HepG2 (cell line): ENCODE measurements around the gene CA11. TPM values are rescaled to one million over a fixed set of nuclear protein-coding genes. Genes with fewer than 3 reads are reported as not detected.

Experiments
- ATF2 ChIP-seq: sonication (generic); formaldehyde crosslinking; IDR thresholded peaks from 2 replicates; pipeline ENCODE4 v1.4.0; 2020; ENCODE audit warnings: missing genetic modification reagents
- CBX5 ChIP-seq: sonication (generic); formaldehyde crosslinking; IDR thresholded peaks from 2 replicates; pipeline ENCODE4 v1.4.0; 2020; ENCODE audit warnings: missing genetic modification reagents, borderline replicate concordance
- DMTF1 ChIP-seq: sonication (generic); formaldehyde crosslinking; IDR thresholded peaks from 2 replicates; pipeline ENCODE4 v1.4.0; 2020; ENCODE audit warnings: mild to moderate bottlenecking, missing genetic modification reagents
- EEA1 ChIP-seq: sonication (generic); formaldehyde crosslinking; IDR thresholded peaks from 2 replicates; pipeline ENCODE4 v1.5.1; 2020; ENCODE audit warnings: mild to moderate bottlenecking, missing genetic modification reagents, borderline replicate concordance
- GPN1 ChIP-seq: sonication (generic); formaldehyde crosslinking; IDR thresholded peaks from 2 replicates; pipeline ENCODE4 v1.5.1; 2020; ENCODE audit warnings: missing genetic modification reagents, borderline replicate concordance
- KAT7 ChIP-seq: IDR thresholded peaks from 2 replicates; pipeline ENCODE4 v1.6.1; 2018; ENCODE audit warnings: borderline replicate concordance, missing compliant biosample characterization
- RAD21 ChIP-seq: fragments of 450-650 bp; formaldehyde crosslinking; IDR thresholded peaks from 2 replicates; pipeline ENCODE4 v1.5.0; 2020; ENCODE audit warnings: mild to moderate bottlenecking
- RNF2 ChIP-seq: fragments of 450-650 bp; conservative IDR thresholded peaks from 2 replicates; pipeline ENCODE4 v1.6.1; 2016; ENCODE audit warnings: low read depth
- SALL1 ChIP-seq: sonication (generic); formaldehyde crosslinking; IDR thresholded peaks from 2 replicates; pipeline ENCODE4 v1.8.0; 2022; ENCODE audit warnings: mild to moderate bottlenecking, missing genetic modification reagents
- ZNF17 ChIP-seq: sonication (generic); formaldehyde crosslinking; IDR thresholded peaks from 2 replicates; pipeline ENCODE4 v1.5.0; 2020; ENCODE audit warnings: mild to moderate bottlenecking, missing genetic modification reagents
- ZNF367 ChIP-seq: sonication (generic); formaldehyde crosslinking; IDR thresholded peaks from 2 replicates; pipeline ENCODE4 v1.4.0; 2020; ENCODE audit warnings: missing genetic modification reagents, borderline replicate concordance
- ZNF574 ChIP-seq: sonication (generic); formaldehyde crosslinking; IDR thresholded peaks from 2 replicates; pipeline ENCODE4 v1.4.0; 2020; ENCODE audit warnings: missing genetic modification reagents
- ZNF577 ChIP-seq: sonication (generic); formaldehyde crosslinking; IDR thresholded peaks from 2 replicates; pipeline ENCODE4 v1.4.0; 2020; ENCODE audit warnings: mild to moderate bottlenecking, low read depth, missing genetic modification reagents, borderline replicate concordance
- ZNF607 ChIP-seq: sonication (generic); formaldehyde crosslinking; IDR thresholded peaks from 2 replicates; pipeline ENCODE4 v1.5.1; 2020; ENCODE audit warnings: missing genetic modification reagents, mild to moderate bottlenecking, borderline replicate concordance
- ZNF776 ChIP-seq: sonication (generic); formaldehyde crosslinking; IDR thresholded peaks from 2 replicates; pipeline ENCODE4 v1.4.0; 2020; ENCODE audit warnings: mild to moderate bottlenecking, missing genetic modification reagents
- polyA plus RNA-seq, 8 experiments: library from polyadenylated mRNA; depleted of rRNA in 3 of 8; stranded (reverse) in 7 of 8; unstranded in 1 of 8; fragments of >200 nt; fragmentation: Illumina TruSeq in 4 of 8; extraction: Trizol in 4 of 8; gene quantifications; 2 replicates each; pipeline versions ENCODE4 v1.2.1 to v1.2.3, GENCODE V29; 2011 to 2016; ENCODE audit warnings: low read depth in 4 of 8, missing spikeins in 1 of 8, mixed read lengths in 1 of 8; ENCODE audit not compliant: insufficient read depth in 1 of 8
- total RNA-seq, 5 experiments: library from RNA; depleted of rRNA; stranded (reverse); fragments of >200 nt; fragmentation: Illumina TruSeq; extraction: Trizol; gene quantifications; 2 replicates each; pipeline ENCODE4 v1.2.3, GENCODE V29; 2016; ENCODE audit warnings: low read depth in 1 of 5
- TF ChIP-seq, protein P1 (sequence below): sonication (generic); formaldehyde crosslinking; IDR thresholded peaks from 2 replicates; pipeline ENCODE4 v1.5.0; 2020; ENCODE audit warnings: missing genetic modification reagents
- TF ChIP-seq, protein P2 (sequence below): sonication (generic); formaldehyde crosslinking; IDR thresholded peaks from 2 replicates; pipeline ENCODE4 v1.8.1; 2022; ENCODE audit warnings: low read depth, mild to moderate bottlenecking, missing genetic modification reagents

CA11 gene
- total and polyA plus RNA-seq, 2 of the 13 experiments (the other 11 are each of a cell fraction or from before 2014, with no cell fraction given) = 0.41 to 0.58 TPM

DNA sequence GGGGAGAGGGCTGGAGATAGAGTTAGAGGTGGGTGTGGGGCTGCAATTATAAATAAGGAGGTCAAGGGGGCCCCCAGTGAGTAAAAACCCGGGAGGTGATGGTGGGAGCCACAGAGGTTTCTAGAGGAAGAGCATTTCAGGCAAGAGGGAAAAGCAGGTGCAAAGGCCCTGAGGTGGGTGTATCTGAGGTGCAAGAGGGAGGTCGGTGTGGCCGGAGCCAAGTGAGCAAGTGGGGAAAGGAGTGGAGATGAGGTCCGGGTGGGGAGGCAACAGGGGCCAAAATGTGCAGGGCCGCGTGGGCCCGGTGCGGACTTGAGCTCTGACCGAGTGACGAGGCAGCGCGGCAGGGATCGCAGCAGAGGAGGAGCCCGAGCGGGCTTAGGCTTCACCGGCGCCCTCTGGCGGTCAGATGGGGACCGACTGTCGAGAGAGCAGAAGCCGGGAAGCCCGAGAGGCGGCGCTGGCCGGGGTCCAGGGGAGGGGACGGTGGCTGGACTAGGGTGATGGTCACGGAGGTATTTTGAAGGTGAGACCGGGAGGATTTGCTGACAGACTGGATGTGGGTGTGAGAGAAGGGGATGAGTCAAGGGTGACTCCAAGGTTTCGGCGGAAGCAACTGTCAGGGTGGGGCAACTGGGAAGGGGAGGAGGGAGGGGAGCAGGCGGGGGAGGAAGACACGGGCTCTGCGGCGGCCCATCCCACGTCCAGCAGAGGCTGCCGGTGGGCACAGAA lies 57.2 kb downstream of the CA11 start (continued):
- TF ChIP-seq ZNF607 (CRISPR knock-in tag) (0 out of 2 replicates have a peak, but pooled peaks have one; percentile 34), RAD21 (peak; percentile 83), ZNF574 (CRISPR knock-in tag) (peak; percentile 46; the same call in 1 of the 2 replicates), SALL1 (CRISPR knock-in tag) (peak; percentile 58; the same call in 1 of the 2 replicates), ZNF577 (no peak), GPN1 (CRISPR knock-in tag) (no peak), RNF2 (no peak), EEA1 (CRISPR knock-in tag) (no peak), ZNF17 (CRISPR knock-in tag) (no peak), ATF2 (0 out of 2 replicates have a peak, but pooled peaks have one; percentile 31), ZNF776 (no peak), ZNF367 (no peak), CBX5 (CRISPR knock-in tag) (no peak), KAT7 (CRISPR knock-in tag) (no peak), DMTF1 (CRISPR knock-in tag) (no peak)
- TF ChIP-seq, protein P1, sequence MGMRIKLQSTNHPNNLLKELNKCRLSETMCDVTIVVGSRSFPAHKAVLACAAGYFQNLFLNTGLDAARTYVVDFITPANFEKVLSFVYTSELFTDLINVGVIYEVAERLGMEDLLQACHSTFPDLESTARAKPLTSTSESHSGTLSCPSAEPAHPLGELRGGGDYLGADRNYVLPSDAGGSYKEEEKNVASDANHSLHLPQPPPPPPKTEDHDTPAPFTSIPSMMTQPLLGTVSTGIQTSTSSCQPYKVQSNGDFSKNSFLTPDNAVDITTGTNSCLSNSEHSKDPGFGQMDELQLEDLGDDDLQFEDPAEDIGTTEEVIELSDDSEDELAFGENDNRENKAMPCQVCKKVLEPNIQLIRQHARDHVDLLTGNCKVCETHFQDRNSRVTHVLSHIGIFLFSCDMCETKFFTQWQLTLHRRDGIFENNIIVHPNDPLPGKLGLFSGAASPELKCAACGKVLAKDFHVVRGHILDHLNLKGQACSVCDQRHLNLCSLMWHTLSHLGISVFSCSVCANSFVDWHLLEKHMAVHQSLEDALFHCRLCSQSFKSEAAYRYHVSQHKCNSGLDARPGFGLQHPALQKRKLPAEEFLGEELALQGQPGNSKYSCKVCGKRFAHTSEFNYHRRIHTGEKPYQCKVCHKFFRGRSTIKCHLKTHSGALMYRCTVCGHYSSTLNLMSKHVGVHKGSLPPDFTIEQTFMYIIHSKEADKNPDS = no peak
- TF ChIP-seq, protein P2, sequence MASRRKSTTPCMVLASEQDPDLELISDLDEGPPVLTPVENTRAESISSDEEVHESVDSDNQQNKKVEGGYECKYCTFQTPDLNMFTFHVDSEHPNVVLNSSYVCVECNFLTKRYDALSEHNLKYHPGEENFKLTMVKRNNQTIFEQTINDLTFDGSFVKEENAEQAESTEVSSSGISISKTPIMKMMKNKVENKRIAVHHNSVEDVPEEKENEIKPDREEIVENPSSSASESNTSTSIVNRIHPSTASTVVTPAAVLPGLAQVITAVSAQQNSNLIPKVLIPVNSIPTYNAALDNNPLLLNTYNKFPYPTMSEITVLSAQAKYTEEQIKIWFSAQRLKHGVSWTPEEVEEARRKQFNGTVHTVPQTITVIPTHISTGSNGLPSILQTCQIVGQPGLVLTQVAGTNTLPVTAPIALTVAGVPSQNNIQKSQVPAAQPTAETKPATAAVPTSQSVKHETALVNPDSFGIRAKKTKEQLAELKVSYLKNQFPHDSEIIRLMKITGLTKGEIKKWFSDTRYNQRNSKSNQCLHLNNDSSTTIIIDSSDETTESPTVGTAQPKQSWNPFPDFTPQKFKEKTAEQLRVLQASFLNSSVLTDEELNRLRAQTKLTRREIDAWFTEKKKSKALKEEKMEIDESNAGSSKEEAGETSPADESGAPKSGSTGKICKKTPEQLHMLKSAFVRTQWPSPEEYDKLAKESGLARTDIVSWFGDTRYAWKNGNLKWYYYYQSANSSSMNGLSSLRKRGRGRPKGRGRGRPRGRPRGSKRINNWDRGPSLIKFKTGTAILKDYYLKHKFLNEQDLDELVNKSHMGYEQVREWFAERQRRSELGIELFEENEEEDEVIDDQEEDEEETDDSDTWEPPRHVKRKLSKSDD (CRISPR knock-in tag) = no peak
